H1 (cell line): Measurements from ENCODE around the gene RAB1B.

ENCODE experiments used
- ATF2 ChIP-seq: IDR thresholded peaks from 2 replicates; pipeline ENCODE4 v1.6.1; 2012; ENCODE audit warnings: low read length, inconsistent platforms
- CEBPB ChIP-seq: IDR thresholded peaks from 2 replicates; pipeline ENCODE4 v1.6.1; 2012; ENCODE audit warnings: low read depth, low read length
- CTBP2 ChIP-seq: IDR thresholded peaks from 2 replicates; pipeline ENCODE4 v1.7.0; 2011; ENCODE audit warnings: borderline replicate concordance, mild to moderate bottlenecking, moderate library complexity, mixed read lengths, low read length; ENCODE audit not compliant: insufficient read depth, insufficient read length
- EZH2 ChIP-seq: fragments of 200-600 bp; sonication (generic); IDR thresholded peaks from 2 replicates; pipeline ENCODE4 v1.7.1; 2012; ENCODE audit warnings: low read depth, mild to moderate bottlenecking, moderate library complexity, low read length, inconsistent platforms; ENCODE audit not compliant: severe bottlenecking
- POLR2A ChIP-seq, 2 experiments: IDR thresholded peaks; 1 replicate in 1 of 2; 2 replicates in 1 of 2; pipeline ENCODE4 v1.6.1; 2011; ENCODE audit warnings: low read depth in 2 of 2, low read length in 2 of 2, mild to moderate bottlenecking in 2 of 2; ENCODE audit errors: control extremely low read depth in 1 of 2
- POLR2AphosphoS5 ChIP-seq: IDR thresholded peaks from 2 replicates; pipeline ENCODE4 v1.6.1; 2011; ENCODE audit warnings: low read depth, low read length
- SAP30 ChIP-seq: fragments of 300-600 bp; sonication (generic); IDR thresholded peaks from 2 replicates; pipeline ENCODE4 v1.7.1; 2012; ENCODE audit warnings: low read length, moderate library complexity, mild to moderate bottlenecking, inconsistent platforms; ENCODE audit not compliant: insufficient read depth, insufficient replicate concordance
- TBP ChIP-seq: IDR thresholded peaks from 2 replicates; pipeline ENCODE4 v1.6.1; 2011; ENCODE audit warnings: low read depth, low read length, improper control_type of control experiment
- TF ChIP-seq, protein P1 (sequence below), 3 experiments: IDR thresholded peaks; 1 replicate in 2 of 3; 2 replicates in 1 of 3; pipeline versions ENCODE4 v1.5.1 to v1.6.1; 2011; ENCODE audit warnings: low read length in 3 of 3, mild to moderate bottlenecking in 3 of 3, inconsistent platforms in 2 of 3, low read depth in 1 of 3, moderate library complexity in 1 of 3; ENCODE audit not compliant: insufficient read depth in 1 of 3; ENCODE audit errors: control extremely low read depth in 1 of 3

DNA sequence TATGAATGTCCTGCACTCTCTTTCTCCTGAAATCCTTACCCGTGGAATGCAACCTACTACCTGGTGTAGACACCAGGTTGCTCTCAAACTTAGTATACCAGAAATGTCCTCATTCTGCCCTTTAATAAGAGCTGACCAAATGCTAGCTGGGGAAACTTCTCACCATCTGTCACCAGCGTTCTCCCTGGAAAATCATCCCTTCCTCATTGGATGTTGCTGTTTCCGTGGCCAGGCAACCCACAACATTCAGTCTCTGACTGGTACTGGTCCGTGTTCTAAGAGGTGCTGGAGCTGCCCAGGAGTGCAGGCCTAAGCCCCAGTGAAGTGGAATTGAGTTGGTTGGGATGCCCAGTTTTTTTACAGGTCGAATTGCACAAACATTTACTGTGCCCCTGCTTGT, 40.7 kb upstream of the RAB1B start:
- TF ChIP-seq POLR2AphosphoS5, result no peak
- TF ChIP-seq POLR2A (IDR thresholded peaks at IDR 0.05; ENCODE audit: control extremely low read depth in 1 of 2, low read depth in 2 of 2, low read length in 2 of 2), result no peak
- no peak for TF ChIP-seq SAP30
- no peak for TF ChIP-seq ATF2
- no peak for TF ChIP-seq TBP
- TF ChIP-seq, protein P1, sequence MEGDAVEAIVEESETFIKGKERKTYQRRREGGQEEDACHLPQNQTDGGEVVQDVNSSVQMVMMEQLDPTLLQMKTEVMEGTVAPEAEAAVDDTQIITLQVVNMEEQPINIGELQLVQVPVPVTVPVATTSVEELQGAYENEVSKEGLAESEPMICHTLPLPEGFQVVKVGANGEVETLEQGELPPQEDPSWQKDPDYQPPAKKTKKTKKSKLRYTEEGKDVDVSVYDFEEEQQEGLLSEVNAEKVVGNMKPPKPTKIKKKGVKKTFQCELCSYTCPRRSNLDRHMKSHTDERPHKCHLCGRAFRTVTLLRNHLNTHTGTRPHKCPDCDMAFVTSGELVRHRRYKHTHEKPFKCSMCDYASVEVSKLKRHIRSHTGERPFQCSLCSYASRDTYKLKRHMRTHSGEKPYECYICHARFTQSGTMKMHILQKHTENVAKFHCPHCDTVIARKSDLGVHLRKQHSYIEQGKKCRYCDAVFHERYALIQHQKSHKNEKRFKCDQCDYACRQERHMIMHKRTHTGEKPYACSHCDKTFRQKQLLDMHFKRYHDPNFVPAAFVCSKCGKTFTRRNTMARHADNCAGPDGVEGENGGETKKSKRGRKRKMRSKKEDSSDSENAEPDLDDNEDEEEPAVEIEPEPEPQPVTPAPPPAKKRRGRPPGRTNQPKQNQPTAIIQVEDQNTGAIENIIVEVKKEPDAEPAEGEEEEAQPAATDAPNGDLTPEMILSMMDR (IDR thresholded peaks at IDR 0.05; ENCODE audit: control extremely low read depth in 1 of 3, insufficient read depth in 1 of 3, low read depth in 1 of 3, low read length in 3 of 3), result no peak
- no peak for TF ChIP-seq CEBPB
- no peak for TF ChIP-seq EZH2
- TF ChIP-seq CTBP2, result no peak
